SK-N-SH treated with all-trans-retinoic acid at 6 μM for 48 hours (cell line): ENCODE results near the gene LBHD2.
"Not testable (repeated sequence)": the region's sequence is repeated elsewhere in the genome, so short reads cannot be mapped to it uniquely, and the experiment has no call there.

ENCODE experiments used
- ATAC-seq: fragments of 200-7000 bp; cut with Tn5 transposase; 3 replicates; pipeline ENCODE4 v1.9.1; 2020; ENCODE audit warnings: mild to moderate bottlenecking, moderate library complexity
- ARNTL ChIP-seq: fragments of 450-650 bp; formaldehyde crosslinking; IDR thresholded peaks from 2 replicates; pipeline ENCODE4 v1.5.0; 2020; ENCODE audit warnings: low read depth, mild to moderate bottlenecking, moderate library complexity, borderline replicate concordance
- BACH2 ChIP-seq: fragments of 250-450 bp; sonication (Bioruptor Pico); IDR thresholded peaks from 2 replicates; pipeline ENCODE4 v1.9.0; 2021; ENCODE audit warnings: mild to moderate bottlenecking, borderline replicate concordance
- CSDC2 ChIP-seq: fragments of 250-450 bp; sonication (Bioruptor Pico); IDR thresholded peaks from 2 replicates; pipeline ENCODE4 v1.5.0; 2020; ENCODE audit warnings: mild to moderate bottlenecking, moderate library complexity
- ESRRG ChIP-seq: fragments of 250-450 bp; sonication (Bioruptor Pico); IDR thresholded peaks from 2 replicates; pipeline ENCODE4 v1.6.1; 2021; ENCODE audit warnings: mild to moderate bottlenecking
- GLIS3 ChIP-seq: fragments of 250-450 bp; sonication (Bioruptor Pico); IDR thresholded peaks from 2 replicates; pipeline ENCODE4 v1.5.0; 2020; ENCODE audit warnings: mild to moderate bottlenecking, moderate library complexity
- ISL1 ChIP-seq: fragments of 250-450 bp; sonication (Bioruptor Pico); IDR thresholded peaks from 2 replicates; pipeline ENCODE4 v2.1.2; 2022; ENCODE audit warnings: mild to moderate bottlenecking, moderate library complexity
- OSR1 ChIP-seq: fragments of 250-450 bp; sonication (Bioruptor Pico); IDR thresholded peaks from 2 replicates; pipeline ENCODE4 v1.8.0; 2022; ENCODE audit warnings: moderate library complexity, mild to moderate bottlenecking, inconsistent platforms
- PPARA ChIP-seq: fragments of 250-450 bp; sonication (Bioruptor Pico); IDR thresholded peaks from 2 replicates; pipeline ENCODE4 v1.5.0; 2020; ENCODE audit warnings: mild to moderate bottlenecking, borderline replicate concordance
- RARB ChIP-seq: fragments of 250-450 bp; sonication (Bioruptor Pico); IDR thresholded peaks from 2 replicates; pipeline ENCODE4 v1.8.0; 2021; ENCODE audit warnings: mild to moderate bottlenecking, moderate library complexity
- TCF4 ChIP-seq: fragments of 250-450 bp; sonication (Bioruptor Pico); IDR thresholded peaks from 2 replicates; pipeline ENCODE4 v1.8.0; 2021; ENCODE audit warnings: mild to moderate bottlenecking, moderate library complexity, borderline replicate concordance
- ZC3H10 ChIP-seq: fragments of 250-450 bp; sonication (Bioruptor Pico); IDR thresholded peaks from 2 replicates; pipeline ENCODE4 v1.5.1; 2021; ENCODE audit warnings: mild to moderate bottlenecking, moderate library complexity
- ZFP3 ChIP-seq: fragments of 250-450 bp; sonication (Bioruptor Pico); IDR thresholded peaks from 2 replicates; pipeline ENCODE4 v1.5.0; 2020; ENCODE audit warnings: mild to moderate bottlenecking, moderate library complexity
- ZFP30 ChIP-seq: fragments of 450-650 bp; formaldehyde crosslinking; IDR thresholded peaks from 2 replicates; pipeline ENCODE4 v1.5.0; 2022; ENCODE audit warnings: mild to moderate bottlenecking, moderate library complexity
- ZNF565 ChIP-seq: fragments of 450-650 bp; formaldehyde crosslinking; conservative IDR thresholded peaks from 2 replicates; pipeline ENCODE4 v1.5.0; 2020; ENCODE audit warnings: low read depth, mild to moderate bottlenecking, moderate library complexity
- ZNF70 ChIP-seq: fragments of 450-650 bp; formaldehyde crosslinking; IDR thresholded peaks from 2 replicates; pipeline ENCODE4 v1.5.0; 2020; ENCODE audit warnings: mild to moderate bottlenecking, moderate library complexity
- ZNF8 ChIP-seq: fragments of 450-650 bp; formaldehyde crosslinking; IDR thresholded peaks from 2 replicates; pipeline ENCODE4 v1.5.0; 2020; ENCODE audit warnings: mild to moderate bottlenecking, moderate library complexity
- TF ChIP-seq, protein P1 (sequence below): fragments of 250-450 bp; sonication (Bioruptor Pico); IDR thresholded peaks from 2 replicates; pipeline ENCODE4 v1.5.0; 2020; ENCODE audit warnings: mild to moderate bottlenecking, moderate library complexity
- TF ChIP-seq, protein P2 (sequence below): fragments of 250-450 bp; sonication (Bioruptor Pico); IDR thresholded peaks from 2 replicates; pipeline ENCODE4 v1.8.0; 2021; ENCODE audit warnings: low read depth, mild to moderate bottlenecking, moderate library complexity, borderline replicate concordance
- TF ChIP-seq, protein P3 (sequence below): fragments of 250-450 bp; sonication (Bioruptor Pico); IDR thresholded peaks from 2 replicates; pipeline ENCODE4 v1.5.1; 2020; ENCODE audit warnings: low read depth, mild to moderate bottlenecking, moderate library complexity
- TF ChIP-seq, protein P4 (sequence below): fragments of 250-450 bp; sonication (Bioruptor Pico); IDR thresholded peaks from 2 replicates; pipeline ENCODE4 v1.5.1; 2021; ENCODE audit warnings: mild to moderate bottlenecking, moderate library complexity
- TF ChIP-seq, protein P5 (sequence below): fragments of 250-450 bp; sonication (Bioruptor Pico); IDR thresholded peaks from 2 replicates; pipeline ENCODE4 v1.8.0; 2020; ENCODE audit warnings: mild to moderate bottlenecking, moderate library complexity, borderline replicate concordance

LBHD2 gene

DNA sequence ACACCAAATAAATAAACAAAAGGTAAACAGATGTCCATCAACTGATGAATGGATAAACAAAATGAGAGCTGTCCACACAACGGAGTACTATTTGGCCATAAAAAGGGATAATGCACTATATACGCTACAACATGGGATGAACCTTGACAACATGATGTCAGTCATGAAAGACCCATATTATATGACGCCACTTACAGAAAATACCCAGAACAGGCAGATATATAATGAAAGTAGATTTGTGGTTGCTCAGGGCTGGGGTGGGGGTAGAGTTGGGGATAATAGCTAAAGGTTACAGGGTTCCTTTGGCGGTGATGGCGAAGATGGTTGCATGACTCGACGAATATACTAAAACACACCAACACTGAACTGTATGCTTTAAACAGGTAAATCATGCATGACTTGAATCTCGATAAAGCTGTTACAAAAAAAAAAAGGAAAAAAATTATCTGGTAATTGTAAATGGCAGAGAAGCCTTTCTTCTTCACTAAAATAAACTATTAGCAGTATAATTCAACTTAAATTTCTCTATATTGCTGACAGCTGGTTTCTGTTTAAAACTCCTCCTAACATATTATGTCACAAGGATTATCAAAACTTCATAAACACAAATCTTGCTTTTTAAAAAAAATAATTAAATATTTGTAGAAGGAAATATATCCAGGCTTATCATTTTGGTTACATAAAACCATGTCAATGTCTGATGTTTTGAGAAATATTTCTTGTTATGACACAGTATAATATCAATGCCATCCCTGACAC is 40.6 kb upstream of the LBHD2 start (continued):
- TF ChIP-seq, protein P1, sequence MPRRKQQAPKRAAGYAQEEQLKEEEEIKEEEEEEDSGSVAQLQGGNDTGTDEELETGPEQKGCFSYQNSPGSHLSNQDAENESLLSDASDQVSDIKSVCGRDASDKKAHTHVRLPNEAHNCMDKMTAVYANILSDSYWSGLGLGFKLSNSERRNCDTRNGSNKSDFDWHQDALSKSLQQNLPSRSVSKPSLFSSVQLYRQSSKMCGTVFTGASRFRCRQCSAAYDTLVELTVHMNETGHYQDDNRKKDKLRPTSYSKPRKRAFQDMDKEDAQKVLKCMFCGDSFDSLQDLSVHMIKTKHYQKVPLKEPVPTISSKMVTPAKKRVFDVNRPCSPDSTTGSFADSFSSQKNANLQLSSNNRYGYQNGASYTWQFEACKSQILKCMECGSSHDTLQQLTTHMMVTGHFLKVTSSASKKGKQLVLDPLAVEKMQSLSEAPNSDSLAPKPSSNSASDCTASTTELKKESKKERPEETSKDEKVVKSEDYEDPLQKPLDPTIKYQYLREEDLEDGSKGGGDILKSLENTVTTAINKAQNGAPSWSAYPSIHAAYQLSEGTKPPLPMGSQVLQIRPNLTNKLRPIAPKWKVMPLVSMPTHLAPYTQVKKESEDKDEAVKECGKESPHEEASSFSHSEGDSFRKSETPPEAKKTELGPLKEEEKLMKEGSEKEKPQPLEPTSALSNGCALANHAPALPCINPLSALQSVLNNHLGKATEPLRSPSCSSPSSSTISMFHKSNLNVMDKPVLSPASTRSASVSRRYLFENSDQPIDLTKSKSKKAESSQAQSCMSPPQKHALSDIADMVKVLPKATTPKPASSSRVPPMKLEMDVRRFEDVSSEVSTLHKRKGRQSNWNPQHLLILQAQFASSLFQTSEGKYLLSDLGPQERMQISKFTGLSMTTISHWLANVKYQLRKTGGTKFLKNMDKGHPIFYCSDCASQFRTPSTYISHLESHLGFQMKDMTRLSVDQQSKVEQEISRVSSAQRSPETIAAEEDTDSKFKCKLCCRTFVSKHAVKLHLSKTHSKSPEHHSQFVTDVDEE (CRISPR knock-in tag): no peak

DNA sequence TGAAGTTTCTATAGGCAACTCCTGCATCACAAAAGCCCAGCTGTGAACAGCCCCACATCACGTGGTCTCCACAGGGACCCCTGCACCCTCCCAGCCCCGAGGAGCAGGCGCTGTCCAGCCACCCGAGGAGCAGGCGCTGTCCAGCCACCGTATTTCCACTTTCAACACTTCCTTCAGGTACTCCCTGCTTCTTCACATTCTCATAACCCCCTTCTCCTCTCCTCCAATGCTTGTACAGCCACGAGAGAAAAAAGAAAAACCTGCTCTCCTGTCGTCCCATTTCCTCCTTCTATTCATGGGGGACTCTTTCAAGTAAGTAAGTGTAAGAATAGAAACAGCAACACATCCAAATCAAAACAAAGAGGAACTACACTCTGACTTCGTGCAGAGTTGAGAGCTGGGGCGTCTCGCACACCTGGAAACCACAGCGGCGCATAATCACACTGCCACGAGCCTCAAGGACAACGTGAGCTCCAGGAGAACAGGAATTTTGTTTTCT is 38.6 kb upstream of the LBHD2 start:
- no peak for ATAC-seq
- no peak for TF ChIP-seq ISL1
- TF ChIP-seq, protein P2, sequence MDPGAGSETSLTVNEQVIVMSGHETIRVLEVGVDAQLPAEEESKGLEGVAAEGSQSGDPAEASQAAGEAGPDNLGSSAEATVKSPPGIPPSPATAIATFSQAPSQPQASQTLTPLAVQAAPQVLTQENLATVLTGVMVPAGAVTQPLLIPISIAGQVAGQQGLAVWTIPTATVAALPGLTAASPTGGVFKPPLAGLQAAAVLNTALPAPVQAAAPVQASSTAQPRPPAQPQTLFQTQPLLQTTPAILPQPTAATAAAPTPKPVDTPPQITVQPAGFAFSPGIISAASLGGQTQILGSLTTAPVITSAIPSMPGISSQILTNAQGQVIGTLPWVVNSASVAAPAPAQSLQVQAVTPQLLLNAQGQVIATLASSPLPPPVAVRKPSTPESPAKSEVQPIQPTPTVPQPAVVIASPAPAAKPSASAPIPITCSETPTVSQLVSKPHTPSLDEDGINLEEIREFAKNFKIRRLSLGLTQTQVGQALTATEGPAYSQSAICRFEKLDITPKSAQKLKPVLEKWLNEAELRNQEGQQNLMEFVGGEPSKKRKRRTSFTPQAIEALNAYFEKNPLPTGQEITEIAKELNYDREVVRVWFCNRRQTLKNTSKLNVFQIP (CRISPR knock-in tag): no peak
- TF ChIP-seq OSR1 (CRISPR knock-in tag): no peak
- no peak for TF ChIP-seq CSDC2 (CRISPR knock-in tag)
- TF ChIP-seq, protein P1 (CRISPR knock-in tag): no peak
- TF ChIP-seq ZC3H10 (CRISPR knock-in tag): no peak
- TF ChIP-seq, protein P3, sequence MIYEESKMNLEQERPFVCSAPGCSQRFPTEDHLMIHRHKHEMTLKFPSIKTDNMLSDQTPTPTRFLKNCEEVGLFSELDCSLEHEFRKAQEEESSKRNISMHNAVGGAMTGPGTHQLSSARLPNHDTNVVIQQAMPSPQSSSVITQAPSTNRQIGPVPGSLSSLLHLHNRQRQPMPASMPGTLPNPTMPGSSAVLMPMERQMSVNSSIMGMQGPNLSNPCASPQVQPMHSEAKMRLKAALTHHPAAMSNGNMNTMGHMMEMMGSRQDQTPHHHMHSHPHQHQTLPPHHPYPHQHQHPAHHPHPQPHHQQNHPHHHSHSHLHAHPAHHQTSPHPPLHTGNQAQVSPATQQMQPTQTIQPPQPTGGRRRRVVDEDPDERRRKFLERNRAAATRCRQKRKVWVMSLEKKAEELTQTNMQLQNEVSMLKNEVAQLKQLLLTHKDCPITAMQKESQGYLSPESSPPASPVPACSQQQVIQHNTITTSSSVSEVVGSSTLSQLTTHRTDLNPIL (CRISPR knock-in tag): no peak
- no peak for TF ChIP-seq ZNF70
- TF ChIP-seq ZFP30: no peak
- no peak for TF ChIP-seq TCF4 (CRISPR knock-in tag)
- no peak for TF ChIP-seq RARB (CRISPR knock-in tag)
- no peak for TF ChIP-seq GLIS3 (CRISPR knock-in tag)
- TF ChIP-seq PPARA (CRISPR knock-in tag): no peak
- TF ChIP-seq ESRRG (CRISPR knock-in tag): no peak
- TF ChIP-seq ZFP3 (CRISPR knock-in tag): no peak
- no peak for TF ChIP-seq ZNF565
- no peak for TF ChIP-seq BACH2 (CRISPR knock-in tag)
- TF ChIP-seq, protein P4, sequence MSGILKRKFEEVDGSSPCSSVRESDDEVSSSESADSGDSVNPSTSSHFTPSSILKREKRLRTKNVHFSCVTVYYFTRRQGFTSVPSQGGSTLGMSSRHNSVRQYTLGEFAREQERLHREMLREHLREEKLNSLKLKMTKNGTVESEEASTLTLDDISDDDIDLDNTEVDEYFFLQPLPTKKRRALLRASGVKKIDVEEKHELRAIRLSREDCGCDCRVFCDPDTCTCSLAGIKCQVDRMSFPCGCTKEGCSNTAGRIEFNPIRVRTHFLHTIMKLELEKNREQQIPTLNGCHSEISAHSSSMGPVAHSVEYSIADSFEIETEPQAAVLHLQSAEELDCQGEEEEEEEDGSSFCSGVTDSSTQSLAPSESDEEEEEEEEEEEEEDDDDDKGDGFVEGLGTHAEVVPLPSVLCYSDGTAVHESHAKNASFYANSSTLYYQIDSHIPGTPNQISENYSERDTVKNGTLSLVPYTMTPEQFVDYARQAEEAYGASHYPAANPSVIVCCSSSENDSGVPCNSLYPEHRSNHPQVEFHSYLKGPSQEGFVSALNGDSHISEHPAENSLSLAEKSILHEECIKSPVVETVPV (CRISPR knock-in tag): no peak
- TF ChIP-seq, all 23 proteins: peak for 0

DNA sequence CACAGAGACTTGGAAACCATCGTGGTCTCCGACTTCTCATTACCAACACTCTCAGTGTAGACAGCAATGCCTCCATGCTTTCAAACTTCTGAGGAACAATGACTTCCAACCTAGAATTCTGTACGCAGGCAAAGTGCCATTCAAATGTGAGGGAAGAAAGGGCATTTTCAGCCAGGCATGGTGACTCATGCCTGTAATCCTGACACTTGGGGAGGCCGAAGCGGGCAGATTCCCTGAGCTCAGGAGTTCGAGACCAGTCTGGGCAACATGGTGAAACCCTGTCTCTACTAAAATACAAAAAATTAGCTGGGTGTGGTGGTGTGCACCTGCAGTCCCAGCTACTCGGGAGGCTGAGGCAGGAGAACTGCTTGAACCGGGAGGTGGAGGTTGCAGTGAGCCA is 36.6 kb upstream of the LBHD2 start:
- ATAC-seq: not testable (repeated sequence)

DNA sequence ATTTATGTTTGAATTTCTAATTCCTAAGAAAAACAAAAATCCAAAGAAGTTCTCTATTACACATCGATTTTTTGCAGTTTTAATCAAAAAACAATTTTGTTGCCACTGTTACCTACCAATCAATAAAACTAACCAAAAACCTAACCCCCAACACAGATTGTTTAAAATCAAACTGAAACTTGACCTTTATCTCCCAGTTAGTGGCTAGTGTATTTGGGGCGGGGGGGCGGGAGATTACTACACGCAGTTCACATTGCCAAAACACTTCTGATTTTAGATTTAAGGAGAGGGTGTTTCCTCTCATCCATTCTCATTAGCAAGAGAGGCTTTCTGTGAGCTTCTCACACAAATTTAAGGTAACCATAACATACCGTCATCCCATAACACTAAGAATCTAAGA is 33.1 kb upstream of the LBHD2 start:
- no peak for ATAC-seq
- TF ChIP-seq ZNF8 (CRISPR knock-in tag): no peak
- no peak for TF ChIP-seq ZC3H10 (CRISPR knock-in tag)
- no peak for TF ChIP-seq ARNTL (CRISPR knock-in tag)
- TF ChIP-seq, protein P1 (CRISPR knock-in tag): no peak
- TF ChIP-seq, protein P5, sequence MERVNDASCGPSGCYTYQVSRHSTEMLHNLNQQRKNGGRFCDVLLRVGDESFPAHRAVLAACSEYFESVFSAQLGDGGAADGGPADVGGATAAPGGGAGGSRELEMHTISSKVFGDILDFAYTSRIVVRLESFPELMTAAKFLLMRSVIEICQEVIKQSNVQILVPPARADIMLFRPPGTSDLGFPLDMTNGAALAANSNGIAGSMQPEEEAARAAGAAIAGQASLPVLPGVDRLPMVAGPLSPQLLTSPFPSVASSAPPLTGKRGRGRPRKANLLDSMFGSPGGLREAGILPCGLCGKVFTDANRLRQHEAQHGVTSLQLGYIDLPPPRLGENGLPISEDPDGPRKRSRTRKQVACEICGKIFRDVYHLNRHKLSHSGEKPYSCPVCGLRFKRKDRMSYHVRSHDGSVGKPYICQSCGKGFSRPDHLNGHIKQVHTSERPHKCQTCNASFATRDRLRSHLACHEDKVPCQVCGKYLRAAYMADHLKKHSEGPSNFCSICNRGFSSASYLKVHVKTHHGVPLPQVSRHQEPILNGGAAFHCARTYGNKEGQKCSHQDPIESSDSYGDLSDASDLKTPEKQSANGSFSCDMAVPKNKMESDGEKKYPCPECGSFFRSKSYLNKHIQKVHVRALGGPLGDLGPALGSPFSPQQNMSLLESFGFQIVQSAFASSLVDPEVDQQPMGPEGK: no peak
- TF ChIP-seq ISL1: no peak
- no peak for TF ChIP-seq ESRRG (CRISPR knock-in tag)
- TF ChIP-seq ZFP3 (CRISPR knock-in tag): no peak
- no peak for TF ChIP-seq OSR1 (CRISPR knock-in tag)
- no peak for TF ChIP-seq ZNF565
